ENCODE measurements around the gene CSE1L. TPM values are rescaled to one million over a fixed set of nuclear protein-coding genes. Genes with fewer than 3 reads are reported as not detected.

Gene CSE1L
- total RNA-seq, 2 experiments from 2014 or later, result 86.1 to 88.9 TPM

DNA sequence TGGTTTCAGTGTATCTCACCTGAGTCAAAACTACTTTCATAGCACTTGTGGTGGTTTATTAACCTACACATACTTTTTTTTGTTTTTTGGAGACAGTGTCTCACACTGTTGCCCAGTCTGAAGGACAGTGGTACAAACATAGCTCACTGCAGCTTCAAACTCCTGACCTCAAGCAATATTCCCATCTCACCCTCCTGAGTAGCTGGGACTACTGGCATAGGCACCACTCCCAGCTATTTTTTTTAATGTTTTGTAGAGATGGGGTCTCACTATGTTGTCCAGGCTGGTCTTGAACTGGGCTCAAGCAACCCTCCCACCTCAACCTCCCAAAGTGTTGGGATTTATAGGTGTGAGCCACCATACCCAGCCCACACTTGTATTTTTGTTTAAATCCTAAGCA lies 92.3 kb downstream of the CSE1L start:
- Mint-ChIP-seq H3K36me3 (ENCODE audit: low read depth) (peaks cover 8% of the 10 kb centered on the region), H3K9me3 (no peaks in the 10 kb centered on the region), H3K27ac (no peak overlapping the region), H3K4me3 (no peak overlapping the region), H3K4me1 (ENCODE audit: low read depth) (peaks cover 5% of the 10 kb centered on the region), H3K27me3 (ENCODE audit: low read depth) (no peaks in the 10 kb centered on the region)
- intact Hi-C loops (cut with micrococcal nuclease), result no loop called here
- CTCF ChIA-PET, result interaction anchor here (0.9 to 4.3 kb wide), 2 partner anchors 14 to 79 kb away, joined by 3 to 37 read pairs; partner anchors contain the start of gene DDX27
- no peak for DNase-seq

DNA sequence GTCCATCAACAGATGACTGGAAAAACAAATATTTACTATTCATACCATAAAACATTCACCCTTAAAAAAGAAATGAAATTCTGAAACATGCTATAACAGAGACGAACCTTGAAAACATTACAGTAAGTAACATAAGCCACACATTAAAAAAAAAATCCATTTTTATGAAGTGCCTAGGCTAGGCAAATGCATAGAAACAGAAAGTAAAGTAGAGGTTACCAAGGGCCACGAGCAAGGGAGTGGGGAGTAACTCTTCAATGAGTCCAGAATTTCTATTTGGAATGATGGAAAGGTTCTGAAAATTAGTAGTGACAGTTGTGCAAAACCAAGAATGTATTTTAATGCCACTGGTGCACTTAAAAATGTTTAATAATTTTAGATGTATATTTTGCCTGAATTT lies 94.3 kb downstream of the CSE1L start:
- DNase-seq, result no peak
- Mint-ChIP-seq H3K27me3 (ENCODE audit: low read depth) (no peaks in the 10 kb centered on the region), H3K4me1 (ENCODE audit: low read depth) (peaks cover 9% of the 10 kb centered on the region), H3K27ac (no peak overlapping the region), H3K4me3 (no peak overlapping the region), H3K9me3 (no peaks in the 10 kb centered on the region), H3K36me3 (ENCODE audit: low read depth) (peaks cover 11% of the 10 kb centered on the region)
- CTCF ChIA-PET, result interaction anchor here (0.7 kb wide), 1 partner anchor 184 kb away, joined by 3 read pairs; no protein-coding TSS in a partner anchor
- intact Hi-C loops (cut with micrococcal nuclease), result no loop called here

DNA sequence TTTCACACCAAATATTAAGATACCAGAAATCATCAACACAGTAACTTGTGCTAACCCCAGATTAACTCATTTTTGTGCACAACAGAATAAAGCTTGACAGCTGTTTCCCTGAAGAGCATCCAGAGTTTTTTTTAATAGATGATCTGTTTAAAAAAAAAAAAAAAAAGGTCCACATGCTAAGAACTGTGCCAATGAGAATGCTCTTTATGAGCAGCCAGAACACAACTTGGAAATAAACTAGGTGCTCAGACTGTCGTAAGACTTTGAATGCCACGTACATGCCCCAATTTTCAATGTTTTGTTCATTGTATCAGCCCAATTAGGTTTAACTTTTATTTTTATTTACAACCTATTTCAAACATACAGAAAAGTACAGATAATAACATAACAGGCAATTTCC lies 94.7 kb downstream of the CSE1L start:
- no peaks in the 10 kb centered on the region for H3K27me3 Mint-ChIP-seq (ENCODE audit: low read depth)
- H3K36me3 Mint-ChIP-seq (ENCODE audit: low read depth), result peaks cover 11% of the 10 kb centered on the region
- no peak overlapping the region for H3K4me3 Mint-ChIP-seq
- H3K9me3 Mint-ChIP-seq, result no peaks in the 10 kb centered on the region
- H3K4me1 Mint-ChIP-seq (ENCODE audit: low read depth), result peaks cover 9% of the 10 kb centered on the region
- CTCF ChIA-PET, result no interaction called here
- no peak for DNase-seq
- no peak overlapping the region for H3K27ac Mint-ChIP-seq
- intact Hi-C loops (cut with micrococcal nuclease), result no loop called here

Other genes with a start within 250 kb of the CSE1L start
- 10 to 100 TPM; 43.7 to 44.2 TPM for gene PREX1, start 218.3 kb upstream of the CSE1L start, total RNA-seq
- 10 to 100 TPM; 18.2 to 18.6 TPM for gene ARFGEF2, start 124.6 kb upstream of the CSE1L start, total RNA-seq
- 10 to 100 TPM; 50.6 to 54.4 TPM for gene STAU1, start 142.0 kb downstream of the CSE1L start, total RNA-seq
- 10 to 100 TPM; 40.6 to 41.2 TPM for gene DDX27, start 173.1 kb downstream of the CSE1L start, total RNA-seq
- 10 to 100 TPM; 18.2 to 19.0 TPM for gene ZNFX1, start 231.7 kb downstream of the CSE1L start, total RNA-seq

All from activated naive CD4-positive, alpha-beta T cell treated with anti-CD3 and anti-CD28 coated beads for 36 hours (primary cell).